IMR-90 (cell line): ENCODE data around the gene MEF2C. TPM values are rescaled to one million over a fixed set of nuclear protein-coding genes. Genes with fewer than 3 reads are reported as not detected.

Source experiments
- ATAC-seq: fragments of 200-7000 bp; cut with Tn5 transposase; 2 replicates; pipeline ENCODE4 v1.9.1; 2020; ENCODE audit warnings: low read depth, mild to moderate bottlenecking, moderate library complexity
- BruUV-seq: library from RNA; stranded (reverse); fragments of 400-500 nt; replicated peaks from 2 replicates; lab custom pipeline; 2021; lab: Mats Ljungman, UMichigan
- CTCF ChIA-PET: fragments of 300-600 bp; formaldehyde crosslinking; extraction: SDS; loops from one replicate; lab custom pipeline; 2021; ENCODE audit warnings: antibody characterized with exemption; lab: Yijun Ruan, JAX
- POLR2A ChIA-PET: fragments of 300-600 bp; sonication (Branson Sonifier 250); formaldehyde crosslinking; loops from one replicate; lab custom pipeline; 2022; ENCODE audit warnings: antibody characterized with exemption; ENCODE audit not compliant: unreplicated experiment; lab: Charles Lee
- DNase-seq: peaks from one replicate; pipeline ENCODE4 v3.0.0; 2013
- H2AFZ ChIP-seq: replicated peaks from 2 replicates; pipeline ENCODE3; 2013; ENCODE audit warnings: low read length, mild to moderate bottlenecking; ENCODE audit not compliant: poor library complexity
- H2AK5ac ChIP-seq: 2 replicates; pipeline ENCODE4 v1.6.1; 2013; ENCODE audit warnings: low read depth, low read length, inconsistent platforms
- H2AK9ac ChIP-seq: replicated peaks from 2 replicates; pipeline ENCODE3; 2013; ENCODE audit warnings: mild to moderate bottlenecking, low read depth, low read length, moderate library complexity; ENCODE audit not compliant: poor library complexity
- H2BK120ac ChIP-seq: 2 replicates; pipeline ENCODE4 v1.6.1; 2013; ENCODE audit warnings: low read depth, low read length, inconsistent platforms
- H2BK15ac ChIP-seq: 3 replicates; pipeline ENCODE4 v1.6.1; 2013; ENCODE audit warnings: low read depth, low read length, inconsistent platforms
- H2BK20ac ChIP-seq: 2 replicates; pipeline ENCODE4 v1.6.1; 2013; ENCODE audit warnings: low read depth, mild to moderate bottlenecking, inconsistent platforms, low read length, moderate library complexity
- H2BK5ac ChIP-seq: 2 replicates; pipeline ENCODE4 v1.6.1; 2013; ENCODE audit warnings: mild to moderate bottlenecking, low read depth, low read length, inconsistent platforms; ENCODE audit not compliant: poor library complexity, severe bottlenecking
- H3K14ac ChIP-seq: replicated peaks from 2 replicates; pipeline ENCODE4 v1.6.1; 2013; ENCODE audit warnings: low read depth, low read length, inconsistent platforms
- H3K18ac ChIP-seq: 2 replicates; pipeline ENCODE4 v1.6.1; 2013; ENCODE audit warnings: low read depth, low read length, control low read depth
- H3K23ac ChIP-seq: 2 replicates; pipeline ENCODE4 v1.6.1; 2013; ENCODE audit warnings: low read depth, low read length, inconsistent platforms
- H3K27ac ChIP-seq: 2 replicates; pipeline ENCODE4 v1.5.1; 2013; ENCODE audit warnings: mild to moderate bottlenecking, control low read depth, low read length; ENCODE audit not compliant: insufficient read depth
- H3K27me3 ChIP-seq: 2 replicates; pipeline ENCODE4 v1.6.1; 2013; ENCODE audit warnings: low read length; ENCODE audit not compliant: control insufficient read depth, insufficient read depth
- H3K36me3 ChIP-seq: 2 replicates; pipeline ENCODE4 v1.6.1; 2013; ENCODE audit warnings: low read length, mixed read lengths; ENCODE audit not compliant: control insufficient read depth, insufficient read depth
- H3K4ac ChIP-seq: 2 replicates; pipeline ENCODE4 v1.6.1; 2013; ENCODE audit warnings: low read depth, low read length, inconsistent platforms
- H3K4me1 ChIP-seq: 2 replicates; pipeline ENCODE4 v1.6.1; 2013; ENCODE audit warnings: low read length, mixed read lengths; ENCODE audit not compliant: control insufficient read depth, insufficient read depth
- H3K4me2 ChIP-seq: 2 replicates; pipeline ENCODE4 v1.6.1; 2013; ENCODE audit warnings: low read depth, mild to moderate bottlenecking, control low read depth, low read length, moderate library complexity
- H3K4me3 ChIP-seq: 2 replicates; pipeline ENCODE4 v1.5.1; 2013; ENCODE audit warnings: low read depth, mild to moderate bottlenecking, control low read depth, low read length, moderate library complexity; ENCODE audit not compliant: insufficient read depth
- H3K56ac ChIP-seq: 2 replicates; pipeline ENCODE4 v1.6.1; 2013; ENCODE audit warnings: low read length, inconsistent platforms; ENCODE audit not compliant: insufficient read depth; ENCODE audit errors: extremely low read depth
- H3K79me1 ChIP-seq, 2 experiments: 2 replicates each; pipeline ENCODE4 v1.6.1; 2013; ENCODE audit warnings: low read length in 2 of 2, inconsistent platforms in 1 of 2, low read depth in 1 of 2
- H3K9ac ChIP-seq: 2 replicates; pipeline ENCODE4 v1.6.1; 2013; ENCODE audit warnings: low read depth, low read length, control low read depth
- H3K9me1 ChIP-seq: 2 replicates; pipeline ENCODE4 v1.6.1; 2013; ENCODE audit warnings: low read length, inconsistent platforms; ENCODE audit not compliant: insufficient read depth
- H3K9me3 ChIP-seq: 2 replicates; pipeline ENCODE4 v1.6.1; 2013; ENCODE audit warnings: low read length; ENCODE audit not compliant: control insufficient read depth, insufficient read depth
- H4K20me1 ChIP-seq: 2 replicates; pipeline ENCODE4 v1.6.1; 2013; ENCODE audit warnings: low read length, inconsistent platforms; ENCODE audit not compliant: insufficient read depth
- H4K5ac ChIP-seq: 2 replicates; pipeline ENCODE4 v1.6.1; 2013; ENCODE audit warnings: mild to moderate bottlenecking, low read depth, low read length, control low read depth
- H4K8ac ChIP-seq, 2 experiments: 2 replicates each; pipeline ENCODE4 v1.6.1; 2013; ENCODE audit warnings: low read depth in 2 of 2, low read length in 2 of 2, control low read depth in 1 of 2, inconsistent platforms in 1 of 2
- H4K91ac ChIP-seq: 2 replicates; pipeline ENCODE4 v1.6.1; 2013; ENCODE audit warnings: low read depth, low read length, inconsistent platforms; ENCODE audit not compliant: insufficient read depth
- BHLHE40 ChIP-seq: fragments of 150-350 bp; IDR thresholded peaks from 2 replicates; pipeline ENCODE4 v1.6.1; 2016; ENCODE audit warnings: mild to moderate bottlenecking, low read depth, low read length
- CEBPB ChIP-seq: IDR thresholded peaks from 2 replicates; pipeline ENCODE4 v1.6.1; 2012; ENCODE audit warnings: low read depth, low read length, improper control_type of control experiment
- ELK1 ChIP-seq: fragments of 150-350 bp; IDR thresholded peaks from 2 replicates; pipeline ENCODE4 v1.6.1; 2016; ENCODE audit warnings: low read depth, mild to moderate bottlenecking, low read length, moderate library complexity, borderline replicate concordance
- FOS ChIP-seq: fragments of 150-350 bp; IDR thresholded peaks from 2 replicates; pipeline ENCODE4 v1.6.1; 2016; ENCODE audit warnings: low read depth, low read length
- MXI1 ChIP-seq: IDR thresholded peaks from 2 replicates; pipeline ENCODE4 v1.6.1; 2012; ENCODE audit warnings: low read depth, mild to moderate bottlenecking, low read length, moderate library complexity, borderline replicate concordance
- RAD21 ChIP-seq: IDR thresholded peaks from 2 replicates; pipeline ENCODE4 v1.6.1; 2012; ENCODE audit warnings: low read length, improper control_type of control experiment
- RCOR1 ChIP-seq: IDR thresholded peaks from 2 replicates; pipeline ENCODE4 v1.6.1; 2012; ENCODE audit warnings: mild to moderate bottlenecking, low read length, improper control_type of control experiment; ENCODE audit not compliant: insufficient replicate concordance
- SMC3 ChIP-seq: fragments of 150-350 bp; IDR thresholded peaks from 2 replicates; pipeline ENCODE4 v1.6.1; 2016; ENCODE audit warnings: low read depth, mild to moderate bottlenecking, antibody characterized with exemption, low read length, moderate library complexity
- USF2 ChIP-seq: fragments of 150-350 bp; IDR thresholded peaks from 2 replicates; pipeline ENCODE4 v1.6.1; 2017; ENCODE audit warnings: mild to moderate bottlenecking, antibody characterized with exemption, low read length, low read depth
- WGBS, 2 experiments: methylation state at CpG; one replicate each; pipeline versions ENCODE4 v1.1.5 to v1.1.7; 2013; ENCODE audit warnings: missing lambda C conversion rate in 2 of 2; ENCODE audit not compliant: insufficient read length in 1 of 2; ENCODE audit errors: extremely low coverage in 2 of 2; 5-methylcytosine and 5-hydroxymethylcytosine counted together
- dilution Hi-C: fragments of 300-500 bp; cut with HindIII; formaldehyde crosslinking; loops from one replicate; pipeline ENCODE4 v1.14.3; 2018; ENCODE audit warnings: low sequenced_read_pairs; ENCODE audit not compliant: unreplicated experiment
- in situ Hi-C: fragments of 300-500 bp; cut with MboI; formaldehyde crosslinking; loops from 3 replicates; pipeline ENCODE4 v1.14.3; 2019; ENCODE audit warnings: low sequenced_read_pairs, inconsistent platforms, mixed read lengths
- intact Hi-C: fragments of 100-400 bp; cut with micrococcal nuclease; formaldehyde crosslinking; loops from 2 replicates; pipeline ENCODE4 v1.10.0; 2022
- polyA plus RNA-seq, 3 experiments: library from polyadenylated mRNA; depleted of rRNA; stranded (reverse); fragments of >200 nt; gene quantifications; 2 replicates each; pipeline ENCODE4 v1.2.3, GENCODE V29; 2012; ENCODE audit warnings: low replicate concordance in 1 of 3
- total RNA-seq: library from RNA; depleted of rRNA; stranded (reverse); fragments of >200 nt; gene quantifications from 2 replicates; pipeline ENCODE4 v1.2.3, GENCODE V29; 2012

The MEF2C gene
- total and polyA plus RNA-seq, 2 of the 4 experiments (the other 2 are of a cell fraction): 1.5 to 6.8 TPM

DNA sequence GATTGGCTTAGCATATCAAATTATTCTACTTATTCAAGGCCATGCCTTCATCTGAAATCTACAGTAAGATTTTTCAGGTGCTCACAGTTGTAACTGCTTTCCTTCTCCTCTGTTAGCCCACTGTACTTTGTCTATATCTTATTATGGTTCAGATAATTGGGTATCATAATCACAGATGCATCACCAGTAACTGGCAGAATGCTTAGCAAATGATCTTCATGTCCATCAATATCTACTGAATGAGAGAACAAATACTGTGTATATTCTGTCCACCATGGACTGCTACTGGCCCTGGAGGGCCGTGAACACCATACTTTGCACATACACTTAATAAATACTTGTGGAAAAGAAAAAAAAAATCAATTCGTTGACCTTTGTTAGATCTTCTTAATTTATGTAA, 96.2 kb downstream of the MEF2C start:
- Histone ChIP-seq H3K9me3 (no peaks in the 10 kb centered on the region), H4K20me1 (no peaks in the 10 kb centered on the region), H3K23ac (0 out of 2 replicates have a peak overlapping the region, but pooled peaks have one; percentile 2), H3K4ac (no peak overlapping the region), H3K18ac (no peak overlapping the region), H3K27me3 (no peaks in the 10 kb centered on the region), H3K4me1 (peaks cover 6% of the 10 kb centered on the region; the same call in 1 of the 2 replicates), H2AFZ (no peak overlapping the region), H4K8ac (no peak overlapping the region), H2BK20ac (peak overlapping the region; percentile 62; the same call in 1 of the 2 replicates), H2BK5ac (no peak overlapping the region), H2AK9ac (no peak overlapping the region), H2BK120ac (peak overlapping the region; percentile 61; the same call in 1 of the 2 replicates), H3K4me3 (no peak overlapping the region), H2AK5ac (peak overlapping the region; percentile 52; the same call in 1 of the 2 replicates), H4K91ac (no peak overlapping the region), H3K9me1 (peaks cover 5% of the 10 kb centered on the region; the same call in 1 of the 2 replicates), H3K27ac (no peak overlapping the region), H3K4me2 (no peak overlapping the region), H2BK15ac (no peak overlapping the region), H3K36me3 (no peaks in the 10 kb centered on the region), H3K14ac (0 out of 2 replicates have a peak overlapping the region, but pooled peaks have one; percentile 29), H3K9ac (no peak overlapping the region), H4K5ac (no peak overlapping the region), H3K56ac (no peak overlapping the region), H3K79me1 (0 out of 4 replicates have a peak, but pooled peaks cover 0 to 3% of the 10 kb centered on the region in 2 experiments)
- no TSS peak for BruUV-seq
- CTCF ChIA-PET: interaction anchor here (1.0 kb wide), 1 partner anchor 50 kb away, joined by 3 read pairs; no protein-coding TSS in a partner anchor
- in situ Hi-C loops (no loop called here), intact Hi-C loops (loop anchor here (2.0 to 10.0 kb wide), 4 partner anchors 41 to 158 kb away; partner anchors contain the start of gene MEF2C), dilution Hi-C loops (no loop called here)
- ATAC-seq: no peak
- no CpG with 5 or more reads among the region's 2 CpGs for WGBS, 2 experiments
- no peak for DNase-seq
- POLR2A ChIA-PET: no interaction called here
- TF ChIP-seq CEBPB: no peak
- TF ChIP-seq ELK1: no peak
- TF ChIP-seq MXI1: no peak
- TF ChIP-seq SMC3: no peak
- no peak for TF ChIP-seq FOS
- TF ChIP-seq RAD21: no peak
- TF ChIP-seq RCOR1: no peak
- TF ChIP-seq USF2: no peak
- TF ChIP-seq BHLHE40: no peak
